IMR-90 (cell line): ENCODE results near the gene SMAD7. TPM values are rescaled to one million over a fixed set of nuclear protein-coding genes. Genes with fewer than 3 reads are reported as not detected.

Experiments used
- ATAC-seq: fragments of 200-7000 bp; cut with Tn5 transposase; 2 replicates; pipeline ENCODE4 v1.9.1; 2020; ENCODE audit warnings: low read depth, mild to moderate bottlenecking, moderate library complexity
- BruUV-seq: library from RNA; stranded (reverse); fragments of 400-500 nt; replicated peaks from 2 replicates; lab custom pipeline; 2021; lab: Mats Ljungman, UMichigan
- CTCF ChIA-PET: fragments of 300-600 bp; formaldehyde crosslinking; extraction: SDS; loops from one replicate; lab custom pipeline; 2021; ENCODE audit warnings: antibody characterized with exemption; lab: Yijun Ruan, JAX
- POLR2A ChIA-PET: fragments of 300-600 bp; sonication (Branson Sonifier 250); formaldehyde crosslinking; loops from one replicate; lab custom pipeline; 2022; ENCODE audit warnings: antibody characterized with exemption; ENCODE audit not compliant: unreplicated experiment; lab: Charles Lee
- DNase-seq: peaks from one replicate; pipeline ENCODE4 v3.0.0; 2013
- H2AFZ ChIP-seq: replicated peaks from 2 replicates; pipeline ENCODE3; 2013; ENCODE audit warnings: low read length, mild to moderate bottlenecking; ENCODE audit not compliant: poor library complexity
- H2AK5ac ChIP-seq: 2 replicates; pipeline ENCODE4 v1.6.1; 2013; ENCODE audit warnings: low read depth, low read length, inconsistent platforms
- H2AK9ac ChIP-seq: replicated peaks from 2 replicates; pipeline ENCODE3; 2013; ENCODE audit warnings: mild to moderate bottlenecking, low read depth, low read length, moderate library complexity; ENCODE audit not compliant: poor library complexity
- H2BK120ac ChIP-seq: 2 replicates; pipeline ENCODE4 v1.6.1; 2013; ENCODE audit warnings: low read depth, low read length, inconsistent platforms
- H2BK15ac ChIP-seq: 3 replicates; pipeline ENCODE4 v1.6.1; 2013; ENCODE audit warnings: low read depth, low read length, inconsistent platforms
- H2BK20ac ChIP-seq: 2 replicates; pipeline ENCODE4 v1.6.1; 2013; ENCODE audit warnings: low read depth, mild to moderate bottlenecking, inconsistent platforms, low read length, moderate library complexity
- H2BK5ac ChIP-seq: 2 replicates; pipeline ENCODE4 v1.6.1; 2013; ENCODE audit warnings: mild to moderate bottlenecking, low read depth, low read length, inconsistent platforms; ENCODE audit not compliant: poor library complexity, severe bottlenecking
- H3K14ac ChIP-seq: replicated peaks from 2 replicates; pipeline ENCODE4 v1.6.1; 2013; ENCODE audit warnings: low read depth, low read length, inconsistent platforms
- H3K18ac ChIP-seq: 2 replicates; pipeline ENCODE4 v1.6.1; 2013; ENCODE audit warnings: low read depth, low read length, control low read depth
- H3K23ac ChIP-seq: 2 replicates; pipeline ENCODE4 v1.6.1; 2013; ENCODE audit warnings: low read depth, low read length, inconsistent platforms
- H3K27ac ChIP-seq: 2 replicates; pipeline ENCODE4 v1.5.1; 2013; ENCODE audit warnings: mild to moderate bottlenecking, control low read depth, low read length; ENCODE audit not compliant: insufficient read depth
- H3K27me3 ChIP-seq: 2 replicates; pipeline ENCODE4 v1.6.1; 2013; ENCODE audit warnings: low read length; ENCODE audit not compliant: control insufficient read depth, insufficient read depth
- H3K36me3 ChIP-seq: 2 replicates; pipeline ENCODE4 v1.6.1; 2013; ENCODE audit warnings: low read length, mixed read lengths; ENCODE audit not compliant: control insufficient read depth, insufficient read depth
- H3K4ac ChIP-seq: 2 replicates; pipeline ENCODE4 v1.6.1; 2013; ENCODE audit warnings: low read depth, low read length, inconsistent platforms
- H3K4me1 ChIP-seq: 2 replicates; pipeline ENCODE4 v1.6.1; 2013; ENCODE audit warnings: low read length, mixed read lengths; ENCODE audit not compliant: control insufficient read depth, insufficient read depth
- H3K4me2 ChIP-seq: 2 replicates; pipeline ENCODE4 v1.6.1; 2013; ENCODE audit warnings: low read depth, mild to moderate bottlenecking, control low read depth, low read length, moderate library complexity
- H3K4me3 ChIP-seq: 2 replicates; pipeline ENCODE4 v1.5.1; 2013; ENCODE audit warnings: low read depth, mild to moderate bottlenecking, control low read depth, low read length, moderate library complexity; ENCODE audit not compliant: insufficient read depth
- H3K56ac ChIP-seq: 2 replicates; pipeline ENCODE4 v1.6.1; 2013; ENCODE audit warnings: low read length, inconsistent platforms; ENCODE audit not compliant: insufficient read depth; ENCODE audit errors: extremely low read depth
- H3K79me1 ChIP-seq, 2 experiments: 2 replicates each; pipeline ENCODE4 v1.6.1; 2013; ENCODE audit warnings: low read length in 2 of 2, inconsistent platforms in 1 of 2, low read depth in 1 of 2
- H3K9ac ChIP-seq: 2 replicates; pipeline ENCODE4 v1.6.1; 2013; ENCODE audit warnings: low read depth, low read length, control low read depth
- H3K9me1 ChIP-seq: 2 replicates; pipeline ENCODE4 v1.6.1; 2013; ENCODE audit warnings: low read length, inconsistent platforms; ENCODE audit not compliant: insufficient read depth
- H3K9me3 ChIP-seq: 2 replicates; pipeline ENCODE4 v1.6.1; 2013; ENCODE audit warnings: low read length; ENCODE audit not compliant: control insufficient read depth, insufficient read depth
- H4K20me1 ChIP-seq: 2 replicates; pipeline ENCODE4 v1.6.1; 2013; ENCODE audit warnings: low read length, inconsistent platforms; ENCODE audit not compliant: insufficient read depth
- H4K5ac ChIP-seq: 2 replicates; pipeline ENCODE4 v1.6.1; 2013; ENCODE audit warnings: mild to moderate bottlenecking, low read depth, low read length, control low read depth
- H4K8ac ChIP-seq, 2 experiments: 2 replicates each; pipeline ENCODE4 v1.6.1; 2013; ENCODE audit warnings: low read depth in 2 of 2, low read length in 2 of 2, control low read depth in 1 of 2, inconsistent platforms in 1 of 2
- H4K91ac ChIP-seq: 2 replicates; pipeline ENCODE4 v1.6.1; 2013; ENCODE audit warnings: low read depth, low read length, inconsistent platforms; ENCODE audit not compliant: insufficient read depth
- BHLHE40 ChIP-seq: fragments of 150-350 bp; IDR thresholded peaks from 2 replicates; pipeline ENCODE4 v1.6.1; 2016; ENCODE audit warnings: mild to moderate bottlenecking, low read depth, low read length
- FOS ChIP-seq: fragments of 150-350 bp; IDR thresholded peaks from 2 replicates; pipeline ENCODE4 v1.6.1; 2016; ENCODE audit warnings: low read depth, low read length
- MAZ ChIP-seq: IDR thresholded peaks from 2 replicates; pipeline ENCODE4 v1.6.1; 2012; ENCODE audit warnings: low read depth, mild to moderate bottlenecking, low read length, improper control_type of control experiment, moderate library complexity, borderline replicate concordance
- MXI1 ChIP-seq: IDR thresholded peaks from 2 replicates; pipeline ENCODE4 v1.6.1; 2012; ENCODE audit warnings: low read depth, mild to moderate bottlenecking, low read length, moderate library complexity, borderline replicate concordance
- NFE2L2 ChIP-seq: fragments of 150-350 bp; IDR thresholded peaks from 2 replicates; pipeline ENCODE4 v1.6.1; 2016; ENCODE audit warnings: low read depth, mild to moderate bottlenecking, low read length
- POLR2A ChIP-seq: IDR thresholded peaks from 2 replicates; pipeline ENCODE4 v1.6.1; 2012; ENCODE audit warnings: mild to moderate bottlenecking, low read depth, low read length
- RCOR1 ChIP-seq: IDR thresholded peaks from 2 replicates; pipeline ENCODE4 v1.6.1; 2012; ENCODE audit warnings: mild to moderate bottlenecking, low read length, improper control_type of control experiment; ENCODE audit not compliant: insufficient replicate concordance
- RFX5 ChIP-seq: IDR thresholded peaks from 2 replicates; pipeline ENCODE4 v1.8.0; 2012; ENCODE audit warnings: low read depth, mild to moderate bottlenecking, low read length, moderate library complexity
- WGBS, 2 experiments: methylation state at CpG; one replicate each; pipeline versions ENCODE4 v1.1.5 to v1.1.7; 2013; ENCODE audit warnings: missing lambda C conversion rate in 2 of 2; ENCODE audit not compliant: insufficient read length in 1 of 2; ENCODE audit errors: extremely low coverage in 2 of 2; 5-methylcytosine and 5-hydroxymethylcytosine counted together
- dilution Hi-C: fragments of 300-500 bp; cut with HindIII; formaldehyde crosslinking; loops from one replicate; pipeline ENCODE4 v1.14.3; 2018; ENCODE audit warnings: low sequenced_read_pairs; ENCODE audit not compliant: unreplicated experiment
- in situ Hi-C: fragments of 300-500 bp; cut with MboI; formaldehyde crosslinking; loops from 3 replicates; pipeline ENCODE4 v1.14.3; 2019; ENCODE audit warnings: low sequenced_read_pairs, inconsistent platforms, mixed read lengths
- intact Hi-C: fragments of 100-400 bp; cut with micrococcal nuclease; formaldehyde crosslinking; loops from 2 replicates; pipeline ENCODE4 v1.10.0; 2022
- polyA plus RNA-seq, 3 experiments: library from polyadenylated mRNA; depleted of rRNA; stranded (reverse); fragments of >200 nt; gene quantifications; 2 replicates each; pipeline ENCODE4 v1.2.3, GENCODE V29; 2012; ENCODE audit warnings: low replicate concordance in 1 of 3
- total RNA-seq: library from RNA; depleted of rRNA; stranded (reverse); fragments of >200 nt; gene quantifications from 2 replicates; pipeline ENCODE4 v1.2.3, GENCODE V29; 2012
- TF ChIP-seq, protein P1 (sequence below): conservative IDR thresholded peaks from 2 replicates; pipeline ENCODE4 v1.5.1; 2012; ENCODE audit warnings: mild to moderate bottlenecking, low read depth, low read length, improper control_type of control experiment
- TF ChIP-seq, protein P2 (sequence below): fragments of 150-350 bp; IDR thresholded peaks from 2 replicates; pipeline ENCODE4 v1.6.1; 2017; ENCODE audit warnings: mild to moderate bottlenecking, antibody characterized with exemption, low read length, low read depth
- TF ChIP-seq, protein P3 (sequence below): fragments of 150-350 bp; IDR thresholded peaks from 2 replicates; pipeline ENCODE4 v1.6.1; 2016; ENCODE audit warnings: low read depth, mild to moderate bottlenecking, low read length, moderate library complexity, borderline replicate concordance

Gene SMAD7
- total and polyA plus RNA-seq, 2 of the 4 experiments (the other 2 are of a cell fraction): 15.8 to 17.6 TPM

DNA sequence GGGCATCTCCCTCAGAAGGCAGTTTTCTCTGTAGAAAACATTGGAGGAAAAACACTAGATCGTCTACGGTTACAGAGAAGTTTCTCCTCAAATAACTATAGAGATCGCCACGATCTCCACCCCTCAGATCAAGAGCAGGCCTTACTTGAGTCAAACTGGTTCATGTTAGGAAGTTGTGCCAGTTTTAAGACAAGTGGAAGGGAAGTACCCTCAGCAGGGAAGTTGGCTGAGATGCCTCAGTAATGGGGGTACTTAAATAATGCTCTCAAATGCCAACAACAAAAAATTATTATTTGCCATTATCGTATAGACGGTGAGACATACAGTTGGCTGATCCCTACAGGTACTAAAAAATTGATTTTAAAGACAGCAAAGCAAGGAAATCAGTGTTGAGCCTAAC lies 8.2 kb upstream of the SMAD7 start:
- Histone ChIP-seq H4K91ac (0 out of 2 replicates have a peak overlapping the region, but pooled peaks have one; percentile 5), H2BK5ac (no peak overlapping the region), H3K9ac (no peak overlapping the region), H2AK9ac (no peak overlapping the region), H3K36me3 (no peaks in the 10 kb centered on the region), H3K23ac (0 out of 2 replicates have a peak overlapping the region, but pooled peaks have one; percentile 10), H3K27ac (no peak overlapping the region), H3K14ac (no peak overlapping the region; the same call in 1 of the 2 replicates), H2AK5ac (0 out of 2 replicates have a peak overlapping the region, but pooled peaks have one; percentile 54), H4K5ac (no peak overlapping the region), H2AFZ (no peak overlapping the region), H3K56ac (no peak overlapping the region), H2BK15ac (peak overlapping the region; percentile 80; the same call in 2 of the 3 replicates), H4K20me1 (no peaks in the 10 kb centered on the region), H3K4me3 (no peak overlapping the region), H3K9me3 (no peaks in the 10 kb centered on the region), H2BK20ac (no peak overlapping the region; the same call in 1 of the 2 replicates), H3K4me1 (peaks cover 34% of the 10 kb centered on the region), H2BK120ac (peak overlapping the region; percentile 49; the same call in 1 of the 2 replicates), H3K18ac (peak overlapping the region; percentile 16; the same call in 1 of the 2 replicates), H3K4me2 (no peak overlapping the region), H3K9me1 (peaks cover 17% of the 10 kb centered on the region), H4K8ac (no peak overlapping the region), H3K4ac (0 out of 2 replicates have a peak overlapping the region, but pooled peaks have one; percentile 43), H3K27me3 (no peaks in the 10 kb centered on the region), H3K79me1 (peaks cover 0 to 5% of the 10 kb centered on the region in 2 experiments; a peak in 3 of 4 replicates)
- dilution Hi-C loops (no loop called here), in situ Hi-C loops (no loop called here), intact Hi-C loops (no loop called here)
- ChIA-PET CTCF (interaction anchor here (0.6 kb wide), 1 partner anchor 12 kb away, joined by 4 read pairs; no protein-coding TSS in a partner anchor), POLR2A (no interaction called here)
- ATAC-seq: no peak
- TF ChIP-seq, protein P1, sequence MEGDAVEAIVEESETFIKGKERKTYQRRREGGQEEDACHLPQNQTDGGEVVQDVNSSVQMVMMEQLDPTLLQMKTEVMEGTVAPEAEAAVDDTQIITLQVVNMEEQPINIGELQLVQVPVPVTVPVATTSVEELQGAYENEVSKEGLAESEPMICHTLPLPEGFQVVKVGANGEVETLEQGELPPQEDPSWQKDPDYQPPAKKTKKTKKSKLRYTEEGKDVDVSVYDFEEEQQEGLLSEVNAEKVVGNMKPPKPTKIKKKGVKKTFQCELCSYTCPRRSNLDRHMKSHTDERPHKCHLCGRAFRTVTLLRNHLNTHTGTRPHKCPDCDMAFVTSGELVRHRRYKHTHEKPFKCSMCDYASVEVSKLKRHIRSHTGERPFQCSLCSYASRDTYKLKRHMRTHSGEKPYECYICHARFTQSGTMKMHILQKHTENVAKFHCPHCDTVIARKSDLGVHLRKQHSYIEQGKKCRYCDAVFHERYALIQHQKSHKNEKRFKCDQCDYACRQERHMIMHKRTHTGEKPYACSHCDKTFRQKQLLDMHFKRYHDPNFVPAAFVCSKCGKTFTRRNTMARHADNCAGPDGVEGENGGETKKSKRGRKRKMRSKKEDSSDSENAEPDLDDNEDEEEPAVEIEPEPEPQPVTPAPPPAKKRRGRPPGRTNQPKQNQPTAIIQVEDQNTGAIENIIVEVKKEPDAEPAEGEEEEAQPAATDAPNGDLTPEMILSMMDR: no peak
- no peak for TF ChIP-seq BHLHE40
- TF ChIP-seq, protein P2, sequence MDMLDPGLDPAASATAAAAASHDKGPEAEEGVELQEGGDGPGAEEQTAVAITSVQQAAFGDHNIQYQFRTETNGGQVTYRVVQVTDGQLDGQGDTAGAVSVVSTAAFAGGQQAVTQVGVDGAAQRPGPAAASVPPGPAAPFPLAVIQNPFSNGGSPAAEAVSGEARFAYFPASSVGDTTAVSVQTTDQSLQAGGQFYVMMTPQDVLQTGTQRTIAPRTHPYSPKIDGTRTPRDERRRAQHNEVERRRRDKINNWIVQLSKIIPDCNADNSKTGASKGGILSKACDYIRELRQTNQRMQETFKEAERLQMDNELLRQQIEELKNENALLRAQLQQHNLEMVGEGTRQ: no peak
- TF ChIP-seq RFX5: no peak
- TF ChIP-seq, protein P3, sequence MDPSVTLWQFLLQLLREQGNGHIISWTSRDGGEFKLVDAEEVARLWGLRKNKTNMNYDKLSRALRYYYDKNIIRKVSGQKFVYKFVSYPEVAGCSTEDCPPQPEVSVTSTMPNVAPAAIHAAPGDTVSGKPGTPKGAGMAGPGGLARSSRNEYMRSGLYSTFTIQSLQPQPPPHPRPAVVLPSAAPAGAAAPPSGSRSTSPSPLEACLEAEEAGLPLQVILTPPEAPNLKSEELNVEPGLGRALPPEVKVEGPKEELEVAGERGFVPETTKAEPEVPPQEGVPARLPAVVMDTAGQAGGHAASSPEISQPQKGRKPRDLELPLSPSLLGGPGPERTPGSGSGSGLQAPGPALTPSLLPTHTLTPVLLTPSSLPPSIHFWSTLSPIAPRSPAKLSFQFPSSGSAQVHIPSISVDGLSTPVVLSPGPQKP: no peak
- no peak for TF ChIP-seq NFE2L2
- TF ChIP-seq FOS: no peak
- no peak for TF ChIP-seq POLR2A
- no peak for TF ChIP-seq MXI1
- TF ChIP-seq MAZ: no peak
- TF ChIP-seq RCOR1: no peak
- WGBS, 2 experiments: no CpG with 5 or more reads among the region's 6 CpGs
- no TSS peak for BruUV-seq
- no peak for DNase-seq
